ENCODE measurements around the gene CLCN6. TPM values are rescaled to one million over a fixed set of nuclear protein-coding genes. Genes with fewer than 3 reads are reported as not detected.
"Not testable (repeated sequence)": the region's sequence is repeated elsewhere in the genome, so short reads cannot be mapped to it uniquely, and the experiment has no call there.

CLCN6 gene
- total RNA-seq, 1 experiment from 2014 or later, result 6.2 TPM

DNA sequence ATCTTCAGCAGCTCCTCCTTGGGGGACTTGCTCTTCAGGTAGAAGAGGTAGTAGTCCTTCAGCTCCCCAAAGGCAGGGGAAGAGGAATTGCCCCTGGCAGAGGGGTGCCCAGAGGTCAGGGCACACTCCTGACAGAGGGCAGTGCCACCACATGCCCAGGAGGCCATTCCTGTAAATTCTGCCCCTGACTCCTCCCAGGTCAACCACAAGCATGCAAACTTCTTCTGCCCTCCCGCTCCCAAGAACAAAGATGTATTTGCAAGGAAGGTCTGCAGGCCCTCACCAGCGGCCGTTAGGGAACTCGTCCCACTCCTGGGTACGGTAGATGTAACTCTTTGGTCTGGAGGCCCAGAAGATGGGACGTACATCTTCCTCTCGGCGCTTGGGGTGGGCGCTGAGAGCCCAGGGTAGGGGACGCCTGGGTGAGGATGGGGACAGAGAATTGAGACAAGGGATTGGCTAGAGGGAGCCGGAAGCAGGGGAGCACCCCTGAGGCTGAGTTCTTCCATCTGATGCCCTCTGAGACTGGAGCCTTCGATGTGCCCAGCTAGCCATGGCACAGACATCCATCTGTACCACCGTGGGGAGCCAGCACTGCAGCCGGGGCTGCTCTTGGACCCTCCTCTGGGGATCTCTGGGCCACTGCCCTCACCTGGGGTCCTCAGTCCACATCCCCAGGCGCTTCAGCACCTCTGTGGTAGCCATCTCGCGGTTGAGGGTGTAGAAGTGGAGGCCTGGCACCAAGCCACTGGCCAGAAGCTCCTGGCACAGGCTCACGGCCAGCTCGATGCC is 11.3 kb upstream of the CLCN6 start:
- no peak for DNase-seq (ENCODE audit: low read depth)

GRCh38 chr1:11795238-11795890 is 10.6 kb upstream of the CLCN6 start:
- no peak for DNase-seq (ENCODE audit: low read depth)

- no peak for DNase-seq (ENCODE audit: low read depth)
These were observed 9.8 kb upstream of the CLCN6 start for GRCh38 chr1:11796036-11796828.

- DNase-seq (ENCODE audit: low read depth), result no peak
These were observed 8.3 kb upstream of the CLCN6 start for GRCh38 chr1:11797525-11798216.

GRCh38 chr1:11799099-11799498 is 6.9 kb upstream of the CLCN6 start:
- DNase-seq (ENCODE audit: low read depth), result no peak

- no peak for DNase-seq (ENCODE audit: low read depth)
These were observed 6.1 kb upstream of the CLCN6 start for GRCh38 chr1:11799896-11800295.

- no peak for DNase-seq (ENCODE audit: low read depth)
These were observed 5.6 kb upstream of the CLCN6 start for GRCh38 chr1:11800391-11800755.

- DNase-seq (ENCODE audit: low read depth), result peak; percentile 42
These were observed 5.1 kb upstream of the CLCN6 start for GRCh38 chr1:11800756-11801433.

DNA sequence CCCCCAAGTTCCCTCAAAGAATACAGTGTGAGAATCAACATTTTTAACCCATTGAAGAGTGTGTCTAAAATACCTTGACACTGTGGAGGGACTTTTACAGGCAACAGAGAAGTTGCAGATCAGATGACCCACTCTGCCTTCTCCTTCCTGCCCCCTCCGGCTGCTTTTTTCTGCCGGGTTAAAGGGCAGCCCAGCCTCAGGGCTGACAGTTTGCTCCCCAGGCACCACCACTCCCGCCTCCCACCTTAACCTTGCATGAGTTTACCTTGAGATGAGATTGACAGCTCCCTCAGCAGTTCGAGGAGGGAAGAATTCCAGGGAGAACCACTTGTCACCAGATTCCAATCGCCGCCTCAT is 3.4 kb upstream of the CLCN6 start:
- DNase-seq (ENCODE audit: low read depth), result peak; percentile 17

GRCh38 chr1:11802973-11803885 is 2.8 kb upstream of the CLCN6 start:
- DNase-seq (ENCODE audit: low read depth), result peak; percentile 95

DNA sequence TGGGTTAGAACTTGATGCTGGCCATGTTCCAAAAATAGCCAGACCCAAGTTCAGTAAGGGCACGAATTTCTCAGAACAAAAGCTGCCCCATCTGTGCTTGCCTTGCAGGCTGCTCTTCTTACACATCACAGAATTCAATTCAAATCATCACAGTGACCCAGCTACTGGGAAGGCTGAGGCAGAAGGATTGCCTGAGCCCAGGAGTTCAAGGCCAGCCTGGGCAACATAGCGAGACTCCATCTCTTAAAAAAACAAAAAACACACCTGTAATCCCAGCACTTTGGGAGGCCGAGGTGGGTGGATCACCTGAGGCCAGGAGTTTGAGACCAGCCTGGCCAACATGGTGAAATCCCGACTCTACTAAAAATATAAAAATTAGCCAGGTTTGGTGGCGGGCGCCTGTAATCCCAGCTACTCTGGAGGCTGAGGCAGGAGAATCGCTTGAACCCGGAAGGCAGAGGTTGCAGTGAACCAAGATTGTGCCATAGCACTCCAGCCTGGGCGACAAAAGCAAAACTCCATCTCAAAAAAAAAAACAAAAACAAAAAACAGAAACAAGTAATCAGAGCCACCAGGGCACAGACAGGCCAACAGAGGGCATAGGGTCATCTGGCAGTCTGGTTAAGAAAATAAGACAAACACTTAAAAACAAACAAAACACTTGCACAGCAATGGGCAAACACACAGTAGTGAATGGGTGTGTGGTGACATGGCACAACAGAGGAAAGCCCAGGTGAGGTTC is 1.9 kb upstream of the CLCN6 start:
- not testable (repeated sequence) for DNase-seq (ENCODE audit: low read depth)

DNA sequence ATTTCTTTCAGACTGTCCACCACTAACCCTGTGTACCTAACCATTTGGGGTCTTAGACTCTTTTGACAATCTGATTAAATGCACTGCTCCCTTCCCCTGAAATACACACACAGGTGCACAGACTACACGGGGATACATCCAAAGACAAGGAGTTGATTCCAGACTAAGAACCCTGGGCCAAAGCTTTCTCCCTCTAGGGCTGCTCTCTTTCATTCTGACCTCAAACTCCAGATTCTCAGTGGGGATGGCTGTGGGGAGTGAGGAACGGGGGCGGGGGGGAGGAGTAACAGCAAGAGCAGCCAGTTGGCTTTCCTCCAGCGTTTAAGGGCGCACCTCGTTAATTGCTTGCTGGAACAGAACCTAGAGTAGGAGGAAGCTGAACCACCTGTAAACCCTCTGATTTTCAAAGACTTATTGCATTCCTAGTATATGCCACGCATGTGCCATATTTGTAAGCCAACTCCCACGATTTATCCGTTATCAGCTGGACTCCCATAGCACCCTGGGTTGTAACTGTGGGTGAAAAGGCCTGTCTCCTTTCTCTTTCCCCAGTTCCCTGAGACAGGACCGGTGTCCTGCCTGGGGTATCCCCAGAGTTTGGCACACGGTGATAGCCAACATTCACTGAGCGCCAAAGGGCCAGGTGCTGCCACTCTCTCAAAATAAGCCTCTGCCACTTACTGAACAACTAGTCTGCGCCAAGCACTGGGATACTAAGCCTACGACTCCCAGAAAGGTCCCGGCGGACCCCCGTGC is 1.1 kb upstream of the CLCN6 start:
- peak; percentile 51 for DNase-seq (ENCODE audit: low read depth)

DNA sequence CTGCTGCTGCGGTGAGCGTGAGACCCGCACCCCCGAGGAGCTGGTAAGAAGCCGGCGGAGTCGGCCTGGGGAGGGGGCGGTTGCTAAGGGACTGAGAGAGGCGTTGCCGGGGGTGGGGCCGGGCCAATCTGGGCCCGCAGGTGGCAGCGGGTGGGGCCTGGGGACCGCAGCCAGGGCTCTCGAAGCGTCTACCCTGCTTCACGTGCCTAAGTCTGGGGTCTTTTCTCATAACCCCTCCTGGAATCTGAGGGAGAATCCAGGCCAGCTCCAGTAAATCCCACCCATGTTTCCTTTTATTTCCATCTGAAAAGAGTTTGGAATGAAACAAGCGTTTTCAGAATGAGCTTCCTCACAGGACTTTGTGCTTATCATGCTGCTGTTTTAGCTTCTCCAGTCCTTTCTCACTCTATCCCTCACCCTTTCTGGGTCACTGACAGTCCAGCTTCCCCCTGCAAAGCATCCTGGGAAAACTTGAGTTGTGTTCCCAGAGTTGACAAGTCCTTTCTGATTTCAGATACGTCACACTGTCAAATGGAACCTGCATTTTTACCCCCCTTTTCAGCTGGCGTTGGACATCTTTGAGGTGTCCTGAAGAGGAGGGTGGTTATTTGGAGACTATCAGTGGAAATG is 431 bp downstream of the CLCN6 start:
- DNase-seq (ENCODE audit: low read depth), result peak; percentile 35

- DNase-seq (ENCODE audit: low read depth), result no peak
These were observed 1.1 kb downstream of the CLCN6 start for GRCh38 chr1:11807133-11807532.

DNA sequence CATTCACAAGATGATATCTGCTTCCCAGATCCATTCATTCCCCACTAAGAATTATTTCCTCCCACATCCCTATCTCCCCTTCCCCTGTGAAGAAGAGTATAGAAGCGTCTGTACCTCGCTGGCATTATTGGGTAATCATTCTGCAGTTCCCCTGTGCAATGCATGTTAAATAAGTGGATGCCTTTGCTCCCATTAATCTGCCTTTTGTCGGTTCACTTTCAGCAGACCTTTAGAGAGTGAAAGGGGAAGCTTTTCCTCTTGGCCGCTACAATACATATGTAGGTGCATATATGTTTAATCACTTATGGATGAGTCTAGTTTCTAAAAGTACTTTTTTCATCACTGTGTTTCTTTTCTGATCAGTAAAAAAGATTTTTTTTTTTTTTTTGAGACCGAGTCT is 7.0 kb downstream of the CLCN6 start:
- no peak for DNase-seq (ENCODE audit: low read depth)

DNA sequence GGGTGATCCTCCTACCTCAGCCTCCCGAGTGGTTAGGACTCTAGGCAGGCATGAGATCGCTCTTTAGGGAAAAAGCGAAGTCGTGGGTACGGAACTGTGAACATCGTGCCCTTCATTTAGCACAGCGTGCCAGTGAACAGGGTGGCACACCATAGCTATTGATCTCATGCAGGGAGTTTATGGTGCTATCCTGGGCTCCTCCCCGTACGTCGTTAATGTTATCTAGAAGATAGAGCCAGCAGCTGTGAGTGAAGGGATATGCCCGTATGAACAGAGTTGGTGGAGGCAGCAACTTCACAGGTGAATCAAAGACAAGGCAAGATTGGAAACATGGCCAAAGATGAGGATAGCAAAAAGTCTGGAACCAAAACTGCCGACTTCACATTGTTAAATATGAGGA is 11.2 kb downstream of the CLCN6 start:
- no peak for DNase-seq (ENCODE audit: low read depth)

DNA sequence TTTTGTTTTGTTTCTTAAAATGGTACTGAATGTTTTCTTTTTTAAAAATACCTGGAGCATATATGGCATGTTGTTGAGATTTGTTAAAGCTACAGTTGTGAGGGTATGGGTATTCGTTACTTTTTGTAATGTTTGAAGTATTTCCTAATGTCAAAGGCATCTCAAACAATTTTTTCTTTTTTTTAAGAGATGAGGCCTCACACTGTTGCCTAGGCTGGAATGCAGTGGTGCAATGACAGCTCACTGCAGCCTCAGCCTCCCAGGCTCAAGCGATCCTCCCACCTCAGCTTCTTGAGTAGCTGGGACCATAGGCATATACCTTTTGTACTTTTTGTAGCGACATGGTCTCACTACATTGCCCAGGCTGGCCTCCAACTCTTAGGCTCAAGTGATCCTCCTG is 16.1 kb downstream of the CLCN6 start:
- DNase-seq (ENCODE audit: low read depth), result no peak

GRCh38 chr1:11823366-11824137 is 17.6 kb downstream of the CLCN6 start:
- DNase-seq (ENCODE audit: low read depth), result no peak

Measured in RPMI7951 (cell line).